OCI-LY3 (cell line): Measurements from ENCODE around the gene HOXB3.

ENCODE experiments used
- H2AFZ ChIP-seq: fragments of 200-600, 300-600 bp; shearing (Covaris generic); 2 replicates; pipeline ENCODE4 v1.6.0; 2014; ENCODE audit warnings: antibody characterized with exemption, low read depth, low read length
- H3K27ac ChIP-seq: fragments of 200-600, 300-600 bp; sonication (generic); 2 replicates; pipeline ENCODE4 v1.5.1; 2014; ENCODE audit warnings: mild to moderate bottlenecking, low read length, moderate library complexity, mixed read lengths
- H3K27me3 ChIP-seq: fragments of 200-600, 300-600 bp; sonication (generic); 2 replicates; pipeline ENCODE4 v1.6.1; 2014; ENCODE audit warnings: low read depth, low read length, mixed read lengths
- H3K36me3 ChIP-seq: fragments of 200-600, 300-600 bp; sonication (generic); replicated peaks from 2 replicates; pipeline ENCODE3; 2014; ENCODE audit warnings: low read depth, low read length, mixed read lengths
- H3K4me1 ChIP-seq: fragments of 300-600, 200-600 bp; sonication (generic); 2 replicates; pipeline ENCODE4 v1.6.1; 2014; ENCODE audit warnings: low read length, mixed read lengths
- H3K4me2 ChIP-seq: fragments of 200-600, 300-600 bp; sonication (generic); 2 replicates; pipeline ENCODE4 v1.6.1; 2014; ENCODE audit warnings: low read length, mixed read lengths
- H3K4me3 ChIP-seq: fragments of 300-600, 200-600 bp; sonication (generic); 2 replicates; pipeline ENCODE4 v1.5.1; 2014; ENCODE audit warnings: antibody characterized with exemption, mild to moderate bottlenecking, low read length, moderate library complexity
- H3K79me2 ChIP-seq: fragments of 300-600, 200-600 bp; shearing (Covaris generic); 2 replicates; pipeline ENCODE4 v1.6.1; 2014; ENCODE audit warnings: mild to moderate bottlenecking, low read length, mixed read lengths
- H3K9ac ChIP-seq: fragments of 300-600, 200-600 bp; shearing (Covaris generic); 2 replicates; pipeline ENCODE4 v1.6.0; 2014; ENCODE audit warnings: mild to moderate bottlenecking, low read length, moderate library complexity
- H3K9me3 ChIP-seq: fragments of 200-600, 300-600 bp; shearing (Covaris generic); 2 replicates; pipeline ENCODE4 v1.6.1; 2014; ENCODE audit warnings: low read length, mixed read lengths; ENCODE audit not compliant: insufficient read depth
- H4K20me1 ChIP-seq: fragments of 200-600, 300-600 bp; sonication (generic); 2 replicates; pipeline ENCODE4 v1.6.1; 2016; ENCODE audit warnings: low read length, mixed read lengths; ENCODE audit not compliant: insufficient read depth
- EZH2phosphoT487 ChIP-seq: fragments of 200-600 bp; shearing (Covaris generic); IDR thresholded peaks from 2 replicates; pipeline ENCODE4 v1.6.1; 2018; ENCODE audit warnings: antibody characterized with exemption, mixed run types, low read depth
- TF ChIP-seq, protein P1 (sequence below): fragments of 200-600, 300-600 bp; sonication (generic); IDR thresholded peaks from 2 replicates; pipeline ENCODE4 v1.5.1; 2014; ENCODE audit warnings: antibody characterized with exemption, low read length, low read depth

The HOXB3 gene

DNA sequence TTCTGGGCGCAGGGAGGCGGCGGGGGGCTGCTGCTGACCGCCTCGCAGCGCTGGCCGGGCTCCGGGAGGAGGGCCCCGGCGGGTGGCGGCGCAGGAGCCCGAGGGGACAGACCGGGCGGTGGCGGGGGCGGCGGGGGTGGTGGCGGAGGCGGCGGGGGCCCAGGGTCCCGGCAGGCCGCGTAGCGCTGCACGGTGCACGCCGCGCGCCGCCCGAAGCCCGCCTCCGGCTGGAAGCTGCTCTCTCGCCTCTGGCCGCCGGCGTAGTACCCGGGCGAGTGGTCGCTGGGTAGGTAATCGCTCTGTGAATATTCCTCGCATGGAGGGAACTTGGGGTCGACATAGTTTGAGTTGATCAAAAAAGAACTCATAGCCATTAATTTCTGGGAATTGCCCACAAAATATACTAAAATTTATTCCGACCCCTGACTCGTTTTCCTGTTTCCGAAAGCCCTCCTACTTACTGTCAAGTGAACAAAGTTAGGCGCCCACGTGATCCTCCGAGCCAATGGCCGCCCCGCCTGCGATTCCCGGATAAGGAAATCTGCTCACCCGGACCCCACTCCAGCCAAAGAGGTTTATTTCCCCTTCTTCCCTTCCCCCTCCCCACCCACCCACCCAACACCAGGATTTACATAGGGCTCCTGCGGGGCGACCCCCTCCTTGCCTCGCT lies 12.0 kb downstream of the HOXB3 start, which contains the start of gene HOXB4:
TSS of gene HOXB4 (minus strand) at position 405 of the 670 bp plus-strand sequence. CDS start at position 374, 31 bp downstream.
- peak within 1 kb of the TSS; percentile 98 for H3K4me2 ChIP-seq
- peak within 1 kb of the TSS; percentile 99 for H3K9ac ChIP-seq

DNA sequence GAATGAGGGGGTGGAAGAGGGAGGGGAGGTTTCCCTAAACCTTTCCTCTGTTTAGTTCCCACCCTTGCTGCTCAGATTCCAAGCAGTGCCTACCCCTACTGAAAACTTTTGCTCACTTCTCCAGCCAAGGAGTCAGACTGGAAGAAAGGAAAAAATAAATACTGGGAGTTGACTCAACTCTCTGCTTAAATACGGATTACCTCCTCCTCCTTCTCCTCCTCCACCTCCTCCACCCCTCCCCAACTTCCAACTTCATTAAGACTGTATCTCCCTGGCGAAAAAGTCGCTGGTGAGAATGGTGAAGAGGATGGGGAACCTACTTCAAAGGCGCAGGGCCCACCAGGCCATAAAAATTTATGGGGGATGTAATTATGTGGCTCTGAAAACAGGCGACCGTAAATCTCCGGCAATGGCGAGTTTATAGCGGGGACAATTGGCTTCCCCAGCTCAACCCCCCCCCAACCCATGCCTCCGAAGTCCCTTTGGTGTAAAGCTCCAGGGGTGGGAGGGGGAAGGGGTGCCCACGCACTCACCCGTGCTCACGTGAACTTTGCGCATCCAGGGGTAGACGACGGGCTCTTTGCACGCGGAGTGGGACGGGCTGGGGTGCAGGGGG lies 12.6 kb downstream of the HOXB3 start:
- H3K4me2 ChIP-seq: peak overlapping the region; percentile 86
- H3K27me3 ChIP-seq: no peaks in the 10 kb centered on the region
- H3K27ac ChIP-seq: peak overlapping the region; percentile 92
- peak overlapping the region; percentile 78 for H3K9ac ChIP-seq
- TF ChIP-seq, protein P1, sequence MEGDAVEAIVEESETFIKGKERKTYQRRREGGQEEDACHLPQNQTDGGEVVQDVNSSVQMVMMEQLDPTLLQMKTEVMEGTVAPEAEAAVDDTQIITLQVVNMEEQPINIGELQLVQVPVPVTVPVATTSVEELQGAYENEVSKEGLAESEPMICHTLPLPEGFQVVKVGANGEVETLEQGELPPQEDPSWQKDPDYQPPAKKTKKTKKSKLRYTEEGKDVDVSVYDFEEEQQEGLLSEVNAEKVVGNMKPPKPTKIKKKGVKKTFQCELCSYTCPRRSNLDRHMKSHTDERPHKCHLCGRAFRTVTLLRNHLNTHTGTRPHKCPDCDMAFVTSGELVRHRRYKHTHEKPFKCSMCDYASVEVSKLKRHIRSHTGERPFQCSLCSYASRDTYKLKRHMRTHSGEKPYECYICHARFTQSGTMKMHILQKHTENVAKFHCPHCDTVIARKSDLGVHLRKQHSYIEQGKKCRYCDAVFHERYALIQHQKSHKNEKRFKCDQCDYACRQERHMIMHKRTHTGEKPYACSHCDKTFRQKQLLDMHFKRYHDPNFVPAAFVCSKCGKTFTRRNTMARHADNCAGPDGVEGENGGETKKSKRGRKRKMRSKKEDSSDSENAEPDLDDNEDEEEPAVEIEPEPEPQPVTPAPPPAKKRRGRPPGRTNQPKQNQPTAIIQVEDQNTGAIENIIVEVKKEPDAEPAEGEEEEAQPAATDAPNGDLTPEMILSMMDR: no peak
- no peak for TF ChIP-seq EZH2phosphoT487
- H3K9me3 ChIP-seq: no peaks in the 10 kb centered on the region
- H3K79me2 ChIP-seq: peaks cover 54% of the 10 kb centered on the region
- H3K36me3 ChIP-seq: peaks cover 23% of the 10 kb centered on the region
- no peak overlapping the region for H2AFZ ChIP-seq
- peaks cover 56% of the 10 kb centered on the region for H3K4me1 ChIP-seq
- no peaks in the 10 kb centered on the region for H4K20me1 ChIP-seq
- peak overlapping the region; percentile 90 for H3K4me3 ChIP-seq

More for the DNA sequence above, 12.0 kb downstream of the HOXB3 start, which contains the start of gene HOXB4:
- Histone ChIP-seq H3K27ac (peak within 1 kb of the TSS; percentile 92), H2AFZ (no peak within 1 kb of the TSS), H3K4me3 (peak within 1 kb of the TSS; percentile 90), H4K20me1 (no peaks in the 10 kb centered on the region), H3K79me2 (peaks cover 53% of the 10 kb centered on the region), H3K27me3 (no peaks in the 10 kb centered on the region), H3K4me1 (peaks cover 61% of the 10 kb centered on the region), H3K36me3 (peaks cover 19% of the 10 kb centered on the region), H3K9me3 (no peaks in the 10 kb centered on the region)
- TF ChIP-seq EZH2phosphoT487: no peak
- TF ChIP-seq, protein P1: no peak

DNA sequence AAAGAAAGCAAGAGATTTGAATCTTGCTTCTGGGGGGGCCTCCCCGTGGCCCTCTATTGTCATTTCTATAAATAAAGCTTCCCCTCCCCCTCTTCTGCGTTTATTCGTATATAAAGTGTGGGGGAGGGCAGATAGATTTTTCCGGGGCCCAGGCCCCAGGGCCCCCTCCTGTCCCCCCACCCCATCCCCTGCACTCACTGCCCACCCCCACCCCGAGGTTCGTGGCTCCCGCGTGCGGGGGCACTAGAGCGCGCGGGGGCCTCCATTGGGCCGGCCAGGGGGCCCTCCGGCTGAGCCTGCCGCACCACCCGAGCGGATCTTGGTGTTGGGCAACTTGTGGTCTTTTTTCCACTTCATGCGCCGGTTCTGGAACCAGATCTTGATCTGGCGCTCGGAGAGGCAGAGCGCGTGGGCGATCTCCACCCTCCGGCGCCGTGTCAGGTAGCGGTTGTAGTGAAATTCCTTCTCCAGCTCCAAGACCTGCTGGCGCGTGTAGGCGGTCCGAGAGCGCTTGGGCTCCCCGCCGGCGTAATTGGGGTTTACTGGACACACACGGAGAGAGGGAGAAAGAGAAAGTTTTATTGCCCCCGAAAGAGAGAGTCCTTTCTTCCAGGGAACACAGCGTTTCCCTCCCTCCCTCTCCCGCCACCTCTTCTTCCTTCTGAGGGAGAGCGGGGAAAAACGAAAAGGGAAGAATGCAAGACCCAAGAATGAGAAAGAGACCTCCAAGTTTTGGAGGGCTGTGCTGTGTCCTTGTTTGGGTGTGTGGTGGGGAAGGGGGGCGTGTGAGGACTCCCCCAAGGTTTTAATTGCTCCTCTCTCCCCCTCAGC lies 13.3 kb downstream of the HOXB3 start:
- peak overlapping the region; percentile 92 for H3K27ac ChIP-seq
- peaks cover 56% of the 10 kb centered on the region for H3K4me1 ChIP-seq
- peaks cover 4% of the 10 kb centered on the region; the same call in 1 of the 2 replicates for H4K20me1 ChIP-seq
- H3K27me3 ChIP-seq: no peaks in the 10 kb centered on the region
- TF ChIP-seq, protein P1: no peak
- TF ChIP-seq EZH2phosphoT487: no peak
- H2AFZ ChIP-seq: no peak overlapping the region
- peak overlapping the region; percentile 90 for H3K4me3 ChIP-seq
- H3K9ac ChIP-seq: peak overlapping the region; percentile 78
- H3K79me2 ChIP-seq: peaks cover 50% of the 10 kb centered on the region
- H3K4me2 ChIP-seq: peak overlapping the region; percentile 86
- H3K36me3 ChIP-seq: peaks cover 31% of the 10 kb centered on the region
- no peaks in the 10 kb centered on the region for H3K9me3 ChIP-seq
